HG03196 (cell line): ENCODE measurements around the gene AFAP1L2.

ENCODE experiments used
- ATAC-seq: cut with Tn5 transposase; IDR thresholded peaks from one replicate; pipeline ENCODE4 v1.9.1; 2021; ENCODE audit not compliant: unreplicated experiment

The AFAP1L2 gene

GRCh38 chr10:114404171-114405010, at the start of gene AFAP1L2:
AFAP1L2 (minus strand) TSS chr10:114404502; CDS start chr10:114404455, 47 bp downstream.
- no peak for ATAC-seq

- no peak for ATAC-seq
Measured at GRCh38 chr10:114453576-114453975, 49.3 kb upstream of the AFAP1L2 start.

- ATAC-seq, result no peak
Measured at GRCh38 chr10:114448897-114449296, 44.6 kb upstream of the AFAP1L2 start.

- no peak for ATAC-seq
Measured at GRCh38 chr10:114445332-114445731, 41.0 kb upstream of the AFAP1L2 start.

GRCh38 chr10:114444819-114445218, 40.5 kb upstream of the AFAP1L2 start:
- no peak for ATAC-seq

GRCh38 chr10:114442091-114442630, 37.9 kb upstream of the AFAP1L2 start:
- no peak for ATAC-seq

- no peak for ATAC-seq
Measured at GRCh38 chr10:114441107-114441506, 36.8 kb upstream of the AFAP1L2 start.

GRCh38 chr10:114437473-114438292, 33.4 kb upstream of the AFAP1L2 start:
- ATAC-seq, result no peak

GRCh38 chr10:114436941-114437340, 32.6 kb upstream of the AFAP1L2 start:
- ATAC-seq, result no peak

GRCh38 chr10:114432566-114433093, 28.3 kb upstream of the AFAP1L2 start:
- ATAC-seq, result no peak

GRCh38 chr10:114431414-114432135, 27.3 kb upstream of the AFAP1L2 start:
- ATAC-seq, result no peak

GRCh38 chr10:114430688-114431413, 26.5 kb upstream of the AFAP1L2 start:
- no peak for ATAC-seq

GRCh38 chr10:114429581-114430335, 25.5 kb upstream of the AFAP1L2 start:
- ATAC-seq, result no peak

- no peak for ATAC-seq
Measured at GRCh38 chr10:114427124-114427852, 23.0 kb upstream of the AFAP1L2 start.

GRCh38 chr10:114426476-114426875, 22.2 kb upstream of the AFAP1L2 start:
- ATAC-seq, result no peak

- no peak for ATAC-seq
Measured at GRCh38 chr10:114420811-114421485, 16.6 kb upstream of the AFAP1L2 start.

- no peak for ATAC-seq
Measured at GRCh38 chr10:114418109-114418508, 13.8 kb upstream of the AFAP1L2 start.
